ENCODE results near the gene MAPRE2. TPM values are rescaled to one million over a fixed set of nuclear protein-coding genes. Genes with fewer than 3 reads are reported as not detected.

The MAPRE2 gene
- total RNA-seq: 8.2 and 18.5 TPM in 2 replicates
- polyA plus RNA-seq: 88.1 and 95.6 TPM in 2 replicates
- polyA plus RNA-seq (2012): 36.1 and 39.0 TPM in 2 replicates
- polyA minus RNA-seq (ENCODE audit: low replicate concordance): 36.0 and 39.2 TPM in 2 replicates

- H3K27me3 ChIP-seq (ENCODE audit: control insufficient read depth, insufficient read depth, low read length): no peaks in the 10 kb centered on the region
- H3K9ac ChIP-seq (ENCODE audit: insufficient read depth, low read length): peak within 1 kb of the TSS; percentile 85
- no peaks in the 10 kb centered on the region for H3K9me3 ChIP-seq (ENCODE audit: control insufficient read depth, insufficient read depth, low read depth, low read length)
- no peaks in the 10 kb centered on the region for H3K36me3 ChIP-seq (ENCODE audit: control insufficient read depth, insufficient read depth, low read length)
- H2AFZ ChIP-seq (ENCODE audit: low read length): peak within 1 kb of the TSS; percentile 87
- no peak for TF ChIP-seq CTCF (conservative IDR thresholded peaks at IDR 0.05 in 1 of 2, IDR thresholded peaks at IDR 0.05 in 1 of 2; ENCODE audit: low read depth in 1 of 2, low read length in 2 of 2)
- no peak for TF ChIP-seq EZH2 (IDR thresholded peaks at IDR 0.05; ENCODE audit: low read length, missing control alignments)
- peaks cover 29% of the 10 kb centered on the region for H3K79me2 ChIP-seq (ENCODE audit: control insufficient read depth, insufficient read depth, low read length)
- H3K4me1 ChIP-seq (ENCODE audit: control insufficient read depth, extremely low read depth, insufficient read depth, low read length): peaks cover 14% of the 10 kb centered on the region
- peak within 1 kb of the TSS; percentile 91 for H3K27ac ChIP-seq (ENCODE audit: insufficient read depth, low read length)
- DNase-seq (ENCODE audit: low read depth in 2 of 2): peak; percentile 96 to 97
- peak within 1 kb of the TSS; percentile 89 for H3K4me2 ChIP-seq (ENCODE audit: extremely low read depth, insufficient read depth, low read length)
- peak within 1 kb of the TSS; percentile 90 to 96 (median 94) for H3K4me3 ChIP-seq (replicated peaks in 1 of 4; ENCODE audit: control extremely low read depth in 1 of 4, insufficient read depth in 1 of 4, low read depth in 3 of 4, low read length in 4 of 4)
- H4K20me1 ChIP-seq (ENCODE audit: control insufficient read depth, extremely low read depth, insufficient read depth, low read length): peaks cover 1% of the 10 kb centered on the region
Observed at GRCh38 chr18:35040988-35041814, at the start of gene MAPRE2. MAPRE2 (plus strand) TSS chr18:35041413; CDS start chr18:35041540, 127 bp downstream.

GRCh38 chr18:34991561-34991960 lies 49.7 kb upstream of the MAPRE2 start:
- H3K27ac ChIP-seq (ENCODE audit: insufficient read depth, low read length): no peak overlapping the region
- no peak overlapping the region for H3K9ac ChIP-seq (ENCODE audit: insufficient read depth, low read length)
- no peak overlapping the region for H3K4me3 ChIP-seq (replicated peaks in 1 of 4; ENCODE audit: control extremely low read depth in 1 of 4, insufficient read depth in 1 of 4, low read depth in 3 of 4, low read length in 4 of 4)
- H3K4me1 ChIP-seq (ENCODE audit: control insufficient read depth, extremely low read depth, insufficient read depth, low read length): no peaks in the 10 kb centered on the region
- TF ChIP-seq CTCF (conservative IDR thresholded peaks at IDR 0.05 in 1 of 2, IDR thresholded peaks at IDR 0.05 in 1 of 2; ENCODE audit: low read depth in 1 of 2, low read length in 2 of 2): no peak
- TF ChIP-seq EZH2 (IDR thresholded peaks at IDR 0.05; ENCODE audit: low read length, missing control alignments): no peak
- H3K79me2 ChIP-seq (ENCODE audit: control insufficient read depth, insufficient read depth, low read length): no peaks in the 10 kb centered on the region
- H4K20me1 ChIP-seq (ENCODE audit: control insufficient read depth, extremely low read depth, insufficient read depth, low read length): no peaks in the 10 kb centered on the region
- DNase-seq (ENCODE audit: low read depth in 2 of 2): no peak
- H3K27me3 ChIP-seq (ENCODE audit: control insufficient read depth, insufficient read depth, low read length): no peaks in the 10 kb centered on the region
- H3K4me2 ChIP-seq (ENCODE audit: extremely low read depth, insufficient read depth, low read length): no peak overlapping the region
- no peaks in the 10 kb centered on the region for H3K9me3 ChIP-seq (ENCODE audit: control insufficient read depth, insufficient read depth, low read depth, low read length)
- no peak overlapping the region for H2AFZ ChIP-seq (ENCODE audit: low read length)
- H3K36me3 ChIP-seq (ENCODE audit: control insufficient read depth, insufficient read depth, low read length): no peaks in the 10 kb centered on the region

- Histone ChIP-seq H3K27ac (ENCODE audit: insufficient read depth, low read length) (no peak overlapping the region), H3K9ac (ENCODE audit: insufficient read depth, low read length) (no peak overlapping the region), H4K20me1 (ENCODE audit: control insufficient read depth, extremely low read depth, insufficient read depth, low read length) (no peaks in the 10 kb centered on the region), H3K4me3 (replicated peaks in 1 of 4; ENCODE audit: control extremely low read depth in 1 of 4, insufficient read depth in 1 of 4, low read depth in 3 of 4, low read length in 4 of 4) (no peak overlapping the region), H3K79me2 (ENCODE audit: control insufficient read depth, insufficient read depth, low read length) (no peaks in the 10 kb centered on the region), H3K4me2 (ENCODE audit: extremely low read depth, insufficient read depth, low read length) (no peak overlapping the region), H3K27me3 (ENCODE audit: control insufficient read depth, insufficient read depth, low read length) (no peaks in the 10 kb centered on the region), H3K36me3 (ENCODE audit: control insufficient read depth, insufficient read depth, low read length) (no peaks in the 10 kb centered on the region), H3K9me3 (ENCODE audit: control insufficient read depth, insufficient read depth, low read depth, low read length) (no peaks in the 10 kb centered on the region), H2AFZ (ENCODE audit: low read length) (no peak overlapping the region), H3K4me1 (ENCODE audit: control insufficient read depth, extremely low read depth, insufficient read depth, low read length) (no peaks in the 10 kb centered on the region)
- TF ChIP-seq EZH2 (IDR thresholded peaks at IDR 0.05; ENCODE audit: low read length, missing control alignments) (no peak), CTCF (conservative IDR thresholded peaks at IDR 0.05 in 1 of 2, IDR thresholded peaks at IDR 0.05 in 1 of 2; ENCODE audit: low read depth in 1 of 2, low read length in 2 of 2) (no peak)
- DNase-seq (ENCODE audit: low read depth in 2 of 2): no peak
Observed at GRCh38 chr18:34993289-34993688, 47.9 kb upstream of the MAPRE2 start.
